Effector CD8-positive, alpha-beta T cell (primary cell): ENCODE data around the gene SUSD6.
"Not testable (repeated sequence)": the region's sequence is repeated elsewhere in the genome, so short reads cannot be mapped to it uniquely, and the experiment has no call there.

ENCODE experiments used
- DNase-seq: peaks from one replicate; lab custom pipeline; 2025; lab: John Stamatoyannopoulos, UW

Gene SUSD6

DNA sequence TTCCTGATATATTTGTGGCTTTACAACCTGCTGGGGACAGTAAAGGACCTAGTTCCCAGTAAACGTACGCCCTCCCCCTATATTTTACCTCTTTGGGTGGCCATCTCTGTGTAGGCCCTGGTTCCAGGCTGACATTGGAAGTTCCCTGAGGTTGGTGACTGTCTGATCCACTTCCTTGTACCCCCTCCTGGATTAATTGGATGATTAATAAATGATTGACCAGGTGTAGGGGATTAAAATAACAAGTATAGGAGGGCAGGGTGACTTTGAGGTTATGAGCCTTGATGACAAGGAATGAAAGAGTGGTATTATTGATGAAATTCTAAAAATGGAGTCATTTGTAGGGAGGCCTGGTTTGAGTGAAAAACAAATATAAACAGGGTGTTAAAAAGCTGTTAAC, 9.6 kb downstream of the SUSD6 start:
- no peak for DNase-seq

DNA sequence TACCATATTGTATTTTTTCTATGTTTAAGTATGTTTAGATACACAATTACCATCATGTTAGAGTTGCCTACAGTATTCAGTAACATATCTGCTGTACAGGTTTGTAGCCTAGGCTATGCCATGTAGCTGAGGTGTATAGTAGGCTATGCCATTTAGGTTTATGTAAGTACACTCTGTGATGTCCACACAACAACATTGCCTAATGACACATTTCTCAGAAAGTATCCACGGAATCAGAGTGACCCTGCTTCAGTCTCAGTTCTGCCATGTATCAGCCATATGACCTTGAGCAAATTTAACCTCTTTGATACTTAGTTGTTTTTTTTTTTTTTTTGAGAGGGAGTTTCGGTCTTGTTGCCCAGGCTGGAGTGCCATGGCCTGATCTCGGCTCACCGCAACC, 12.7 kb downstream of the SUSD6 start:
- DNase-seq: no peak

DNA sequence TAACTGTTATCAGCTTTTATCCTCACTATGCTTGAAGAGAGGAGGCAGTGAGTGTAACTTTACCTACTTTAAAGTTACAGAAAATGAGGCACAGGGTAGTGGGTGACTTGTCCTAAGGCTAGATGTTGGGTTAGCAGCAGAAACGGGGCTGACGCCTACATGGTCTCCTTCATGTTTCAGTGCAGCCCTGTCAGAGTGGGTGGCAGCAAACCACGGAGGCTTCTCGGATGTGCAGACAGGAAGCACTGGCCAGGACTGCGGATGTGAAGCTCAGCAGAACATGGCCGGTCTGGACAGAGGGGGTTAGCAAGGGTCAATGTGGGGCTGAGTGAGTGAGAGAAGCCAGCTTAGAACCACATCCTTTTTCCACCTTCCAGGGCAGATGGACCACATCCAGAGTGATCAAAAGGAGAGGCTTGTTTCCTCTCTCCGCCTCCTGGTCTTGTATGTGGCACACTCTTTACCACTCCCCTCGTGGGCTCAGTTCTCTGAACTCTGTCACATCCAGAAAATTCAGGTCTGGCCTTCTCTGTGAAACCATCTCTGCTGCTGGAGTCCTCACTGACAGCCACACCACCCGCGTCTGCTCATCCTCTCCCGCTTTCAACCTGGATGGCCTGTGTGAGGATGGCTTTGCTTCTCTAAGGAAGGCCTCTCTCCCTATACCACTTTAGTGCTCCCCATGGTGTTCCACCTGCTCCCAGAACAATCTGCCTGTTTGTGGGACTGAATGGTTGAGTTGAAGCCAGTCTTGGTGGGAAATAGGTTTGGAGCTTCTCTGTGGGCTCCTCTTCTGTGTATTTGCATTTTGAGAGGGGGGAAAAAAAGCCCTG, 14.1 kb downstream of the SUSD6 start:
- DNase-seq: peak; percentile 30

DNA sequence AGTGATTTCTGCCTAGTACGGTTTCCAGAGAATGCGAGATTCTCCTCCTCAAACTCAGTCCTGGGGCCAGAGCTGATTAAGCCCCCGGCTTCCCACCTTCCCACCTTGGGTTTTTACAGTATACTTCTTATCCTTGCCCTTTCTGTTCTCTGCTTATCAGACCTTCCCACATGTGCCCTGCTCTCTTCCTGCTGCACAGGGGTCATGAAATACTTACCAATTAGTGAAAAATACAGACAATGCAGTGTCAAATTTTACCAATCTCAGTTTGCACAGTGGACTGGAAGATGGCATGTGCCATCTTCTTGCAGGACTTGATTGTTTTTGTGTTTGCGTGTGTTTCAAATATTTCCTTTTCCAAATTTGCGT, 14.7 kb downstream of the SUSD6 start:
- DNase-seq: no peak

DNA sequence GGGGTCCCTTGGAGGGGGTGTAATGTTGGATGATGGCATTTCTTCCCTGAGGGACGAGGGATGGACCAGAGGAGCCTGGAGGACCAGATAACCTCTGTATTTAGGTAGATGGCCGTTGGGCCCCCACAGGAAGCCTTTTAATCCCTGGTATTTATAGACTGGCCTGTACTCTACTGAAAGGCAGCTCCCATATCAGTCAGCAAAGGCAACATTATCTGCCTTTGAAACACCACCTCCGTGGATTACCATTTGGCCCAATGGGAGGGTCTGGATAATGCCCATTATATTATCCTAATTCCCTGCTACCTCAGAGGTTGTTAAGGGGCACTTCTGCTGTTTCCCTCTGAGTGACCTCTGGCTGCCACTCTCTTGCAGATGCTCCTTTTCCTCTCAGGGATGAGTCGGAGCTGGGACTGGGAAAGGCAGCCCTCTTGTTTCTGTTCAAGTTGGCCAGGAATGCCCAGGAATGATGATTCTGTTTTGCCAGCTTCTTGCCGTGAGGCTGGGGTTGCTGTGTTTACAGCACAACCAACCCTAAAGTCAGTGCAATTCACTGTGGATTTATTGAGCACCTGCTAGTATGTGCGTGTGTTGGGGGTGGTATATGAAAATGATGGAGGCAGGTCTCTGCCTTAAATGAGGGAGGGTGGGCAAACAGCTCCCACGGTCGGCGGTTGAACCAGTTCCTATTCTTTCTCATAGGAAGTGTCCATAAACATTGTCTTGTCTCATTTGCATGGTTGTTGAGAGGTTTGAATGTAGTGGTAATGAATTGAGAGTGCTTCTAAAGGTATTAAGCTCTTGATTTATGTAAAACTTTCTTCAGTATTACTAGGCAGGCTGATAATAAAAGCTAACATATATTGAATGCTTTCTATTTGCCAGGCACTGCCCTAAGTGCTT, 18.1 kb downstream of the SUSD6 start:
- DNase-seq: no peak

DNA sequence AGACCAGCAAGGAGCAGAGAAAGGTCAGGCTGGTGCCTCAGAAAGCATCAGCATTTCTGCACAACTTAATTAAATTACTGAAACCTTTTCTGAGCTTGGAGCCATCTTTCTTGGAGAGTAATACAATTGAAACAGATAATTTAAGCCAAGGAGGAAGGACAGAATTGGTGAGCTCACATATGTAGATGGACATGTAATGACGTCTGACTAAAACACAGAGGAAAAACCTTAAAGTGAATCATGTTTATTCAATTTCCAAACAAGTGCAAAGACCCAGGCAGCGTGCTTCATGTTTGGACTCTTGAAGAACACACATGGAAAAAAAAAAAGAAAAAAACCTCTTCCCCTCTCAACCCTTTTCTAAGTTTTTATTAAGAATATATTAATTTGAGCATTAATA, 19.0 kb downstream of the SUSD6 start:
- DNase-seq: no peak

DNA sequence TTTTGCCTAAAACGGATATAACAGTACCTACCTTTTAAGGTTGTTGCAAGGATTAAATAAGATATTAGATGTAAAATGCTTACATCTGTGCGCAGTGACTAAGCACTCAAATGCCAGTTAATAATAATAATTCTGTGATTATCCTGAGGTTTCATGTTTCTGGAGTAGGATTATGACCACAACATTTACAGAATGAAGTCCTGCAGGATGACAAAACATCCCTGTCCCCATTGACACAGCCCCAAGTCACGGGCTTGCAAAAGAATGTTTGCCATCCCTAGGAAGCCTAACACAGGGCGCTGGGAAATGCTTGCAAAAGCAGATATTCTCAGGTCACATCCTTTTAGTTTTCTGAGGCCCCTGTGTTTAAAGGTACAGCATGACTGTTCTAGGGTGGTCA, 20.1 kb downstream of the SUSD6 start:
- no peak for DNase-seq

DNA sequence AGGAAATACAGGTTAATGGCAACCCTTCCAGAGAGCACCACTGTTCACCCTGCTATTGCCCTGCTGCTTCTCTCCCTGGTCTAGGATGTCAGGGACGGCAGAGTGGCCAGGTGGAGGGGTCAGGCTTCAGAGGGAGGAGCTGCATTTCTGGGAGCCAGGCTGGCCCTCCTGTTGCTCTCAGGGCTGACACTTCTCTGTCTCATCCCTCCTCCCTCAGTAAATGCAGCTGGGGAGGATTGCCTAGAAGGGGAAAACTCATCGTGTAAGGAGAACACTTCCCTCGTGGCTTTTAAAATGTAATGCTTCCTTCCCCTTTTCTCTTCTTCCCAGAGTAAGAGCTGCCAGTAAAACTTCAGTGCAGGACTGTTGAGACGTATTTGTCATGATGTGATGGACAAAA, 20.8 kb downstream of the SUSD6 start:
- DNase-seq: no peak

DNA sequence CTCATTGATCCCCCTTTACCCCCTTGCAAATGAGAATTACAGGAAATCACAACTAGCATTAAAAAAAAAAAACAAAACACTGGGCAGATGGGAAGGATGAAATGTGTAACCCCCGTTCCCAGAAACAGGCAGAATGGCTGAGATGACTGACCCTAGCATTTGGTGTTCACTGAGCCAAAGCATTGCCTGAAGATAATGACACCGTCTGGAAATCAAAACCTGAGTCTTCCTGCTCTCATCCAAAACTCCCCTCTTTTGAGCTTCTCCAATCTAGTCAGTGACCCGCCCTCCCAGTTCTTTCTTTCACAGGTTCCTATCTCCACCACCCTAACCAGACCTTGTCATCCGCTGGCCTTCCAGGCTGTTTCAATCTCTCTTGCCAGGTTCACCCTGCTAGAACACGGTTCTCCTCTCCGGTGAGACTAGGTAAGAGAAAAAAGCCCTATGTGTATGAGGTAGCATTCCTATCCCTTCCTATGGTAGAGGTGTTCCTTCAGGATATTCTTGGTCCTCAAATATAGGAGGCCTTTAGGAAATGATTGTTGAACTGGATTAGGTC, 21.3 kb downstream of the SUSD6 start:
- DNase-seq: no peak

DNA sequence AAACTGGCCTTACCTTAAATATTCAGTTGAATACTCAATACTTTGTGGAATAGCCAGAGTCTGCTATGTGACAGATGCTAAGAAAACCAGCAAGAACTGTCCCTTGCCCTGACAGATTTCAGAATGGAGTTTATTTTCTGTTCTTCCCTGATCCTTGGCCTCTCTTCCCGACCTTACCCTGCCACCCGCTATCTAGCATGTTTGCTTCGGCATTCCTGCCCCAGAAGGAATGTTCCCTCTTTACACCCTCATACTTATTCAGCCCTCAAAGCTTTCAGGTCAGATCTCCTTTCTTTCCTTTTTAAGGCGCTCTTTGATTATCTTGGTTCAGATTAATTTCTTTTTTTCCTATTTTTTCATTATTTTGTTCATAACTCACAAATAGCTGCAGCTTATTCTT, 21.8 kb downstream of the SUSD6 start:
- DNase-seq: no peak

DNA sequence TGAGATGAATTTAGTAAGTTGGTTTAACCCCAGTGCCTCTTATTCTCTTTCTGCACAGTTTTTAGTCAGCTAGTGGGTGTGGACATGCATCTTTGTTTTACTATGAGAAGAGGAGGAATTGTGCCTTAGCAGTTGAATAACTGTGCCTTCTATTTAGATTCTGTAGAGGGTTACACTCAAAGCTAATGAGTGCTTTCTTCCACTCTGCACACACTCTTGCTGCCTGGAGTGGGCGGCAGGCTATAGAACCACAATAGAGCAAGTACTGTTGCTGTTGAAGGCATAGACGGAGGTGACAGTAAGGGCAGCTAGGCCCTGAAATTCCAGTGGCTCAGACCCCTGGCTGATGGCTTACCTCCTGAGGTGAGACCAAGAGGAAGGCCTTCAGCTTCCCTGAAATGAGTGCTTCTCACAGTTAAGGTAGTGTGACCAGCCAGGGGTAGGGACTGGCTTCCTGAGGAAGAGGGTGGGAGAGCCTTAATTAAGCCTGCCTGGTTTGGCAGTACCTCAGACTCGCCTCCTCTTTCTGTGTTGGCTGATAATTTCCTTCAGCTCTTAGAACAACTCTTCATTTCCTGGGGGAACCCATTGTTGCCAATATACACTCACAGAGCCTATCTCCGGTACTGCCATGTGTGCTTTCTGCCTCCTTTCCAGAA, 24.7 kb downstream of the SUSD6 start:
- DNase-seq: no peak

DNA sequence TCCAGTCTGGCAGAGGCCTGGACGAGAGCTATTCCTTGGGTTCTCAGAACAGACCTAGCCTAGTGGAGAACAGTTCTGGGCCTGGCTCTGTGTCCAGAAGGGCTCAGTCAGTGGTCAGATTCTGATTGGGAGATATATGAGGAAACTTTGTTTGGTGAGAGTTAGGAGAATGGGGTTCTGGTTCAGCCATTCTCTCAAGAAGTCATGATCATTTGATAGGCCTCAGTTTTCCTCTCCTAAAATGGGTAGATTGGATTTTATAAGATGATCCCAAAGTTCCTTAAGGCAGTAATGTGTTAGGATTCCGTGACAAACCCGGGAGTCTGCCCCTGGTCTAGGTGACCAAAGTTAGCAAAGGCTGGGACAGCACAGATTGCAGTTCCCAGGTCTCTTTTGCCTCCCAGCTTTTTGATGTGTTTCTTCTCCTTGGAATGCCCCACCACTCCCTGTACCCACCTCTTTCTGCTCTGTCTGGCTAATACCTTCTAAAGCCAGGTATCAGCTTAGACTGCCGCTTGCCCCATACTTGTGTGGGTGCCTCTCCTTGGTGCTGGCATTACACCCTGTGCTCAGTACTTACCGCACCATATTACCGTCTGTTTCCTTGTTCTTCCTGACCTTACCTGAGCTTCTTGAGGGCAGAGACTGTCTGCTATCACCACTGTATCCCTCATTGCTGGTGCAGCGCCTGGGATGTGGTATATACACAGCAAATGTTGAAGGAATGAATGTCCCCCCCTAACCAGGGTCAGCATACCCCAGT, 25.5 kb downstream of the SUSD6 start:
- no peak for DNase-seq

DNA sequence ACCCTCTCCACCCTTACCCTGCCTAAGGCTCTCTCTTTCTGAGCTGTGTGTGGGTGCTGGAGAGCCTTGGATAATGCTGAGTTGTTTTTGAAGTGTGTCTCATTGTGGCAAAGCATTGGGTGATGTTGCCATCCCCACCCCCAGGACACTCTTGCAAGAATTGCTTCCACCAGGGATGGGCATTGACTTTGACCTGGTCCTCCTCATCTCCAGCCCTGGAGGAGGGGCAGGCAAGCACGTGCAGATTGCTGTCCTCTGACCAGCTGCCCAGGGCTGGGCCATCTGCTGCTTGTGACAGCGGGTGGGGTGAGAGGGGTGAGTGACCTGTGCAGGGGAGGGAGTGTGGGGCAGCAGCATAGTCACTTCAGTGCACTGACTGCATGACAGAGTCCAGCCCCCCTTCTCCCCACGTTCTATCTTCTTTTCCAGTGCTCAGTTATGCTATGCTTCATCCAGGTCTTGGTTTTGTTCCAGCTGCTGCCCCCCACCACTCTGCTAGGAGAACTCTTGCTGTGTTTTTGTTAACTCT, 26.2 kb downstream of the SUSD6 start:
- DNase-seq: no peak

DNA sequence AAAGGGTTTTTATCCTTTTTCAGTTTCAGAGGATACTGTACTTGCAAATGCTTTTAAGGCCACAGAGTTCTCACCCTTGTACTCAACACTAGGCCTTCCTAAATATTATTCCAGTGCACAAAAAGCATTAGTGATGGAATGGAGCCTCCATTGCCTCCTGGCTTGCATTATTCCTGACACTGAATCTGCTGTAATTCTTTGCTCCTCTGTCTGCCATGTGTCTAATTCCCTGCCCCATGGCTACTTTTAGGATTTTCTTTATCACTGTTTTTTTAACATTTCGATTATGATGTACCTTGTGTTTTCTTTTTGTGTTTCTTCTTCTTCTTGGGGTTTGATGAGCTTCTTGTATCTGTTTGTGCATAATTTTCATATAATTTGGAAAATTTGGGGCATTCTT, 29.5 kb downstream of the SUSD6 start:
- DNase-seq: no peak

DNA sequence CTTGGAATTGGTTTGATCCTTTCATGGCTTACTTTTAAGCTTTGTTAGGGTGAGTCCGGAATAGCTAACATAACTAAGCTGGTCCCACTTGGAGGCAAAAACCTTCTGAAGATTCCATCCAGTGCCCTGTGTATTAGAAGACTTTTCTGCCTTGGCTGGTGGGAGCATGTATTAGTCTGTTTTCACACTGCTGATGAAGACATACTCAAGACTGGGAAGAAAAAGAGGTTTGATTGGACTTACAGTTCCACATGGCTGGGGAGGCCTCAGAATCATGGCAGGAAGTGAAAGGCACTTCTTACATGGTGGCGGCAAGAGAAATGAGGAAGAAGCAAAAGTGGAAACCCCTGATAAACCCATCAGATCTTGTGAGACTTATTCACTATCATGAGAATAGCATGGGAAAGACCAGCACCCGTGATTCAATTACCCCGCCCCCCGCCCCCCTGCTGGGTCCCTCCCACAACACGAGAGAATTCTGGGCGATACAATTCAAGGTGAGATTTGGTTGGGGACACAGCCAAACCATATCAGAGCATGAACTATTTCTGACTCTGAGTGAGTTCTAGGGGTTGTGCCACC, 30.9 kb downstream of the SUSD6 start:
- DNase-seq: not testable (repeated sequence)

DNA sequence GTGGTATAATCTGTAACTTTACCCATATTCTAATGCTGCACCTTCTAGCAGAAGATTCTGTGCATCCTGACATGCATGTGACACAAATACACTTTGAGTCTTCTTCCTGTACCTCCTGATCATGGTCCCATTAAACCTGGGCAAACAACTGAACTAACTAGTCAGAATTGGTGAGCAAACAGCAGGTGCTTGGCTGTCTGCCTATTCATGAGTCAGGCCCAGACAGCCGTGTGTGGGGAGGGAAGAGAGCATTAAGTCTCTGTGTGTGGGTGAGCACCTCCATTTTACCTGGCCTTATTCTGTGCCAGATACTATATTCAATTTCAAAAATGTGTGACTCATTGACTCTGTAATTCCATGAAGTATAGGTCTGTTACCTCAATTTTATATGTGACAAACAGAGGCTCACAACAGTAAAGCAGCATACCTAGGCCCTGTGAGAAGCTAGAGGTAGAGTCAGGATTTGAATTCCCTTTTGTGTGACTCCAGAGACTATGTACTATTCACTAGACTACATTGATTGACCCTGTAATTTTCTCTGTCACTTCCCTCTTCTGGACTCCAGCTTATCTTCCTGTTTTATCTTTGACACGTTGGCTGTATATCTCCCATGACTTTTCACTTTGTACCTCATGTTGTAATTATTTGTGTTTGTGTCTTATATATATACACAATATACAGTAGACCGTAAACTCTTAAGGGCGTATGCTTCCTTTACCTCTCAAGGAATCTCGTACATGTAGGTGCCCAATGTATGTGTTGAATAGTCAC, 32.2 kb downstream of the SUSD6 start:
- no peak for DNase-seq

DNA sequence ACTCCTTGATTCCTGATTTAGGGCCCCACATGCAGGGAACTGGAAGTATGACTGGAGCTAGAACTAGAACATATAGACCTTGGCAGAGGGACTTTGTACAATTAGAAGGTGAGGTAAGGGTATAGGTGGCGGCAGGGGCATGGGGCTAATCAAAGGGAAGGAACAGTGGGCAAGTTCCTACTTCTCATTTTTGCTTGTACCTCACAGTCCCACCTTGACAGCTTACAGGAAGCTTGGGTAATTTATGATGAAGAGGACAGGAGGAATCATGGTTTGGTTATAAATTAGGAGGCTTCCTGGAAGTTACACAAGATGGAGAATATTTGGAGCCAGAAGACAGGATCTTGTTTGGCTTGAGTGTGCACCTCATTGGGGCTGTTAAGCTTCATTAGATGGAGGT, 33.4 kb downstream of the SUSD6 start:
- DNase-seq: no peak

DNA sequence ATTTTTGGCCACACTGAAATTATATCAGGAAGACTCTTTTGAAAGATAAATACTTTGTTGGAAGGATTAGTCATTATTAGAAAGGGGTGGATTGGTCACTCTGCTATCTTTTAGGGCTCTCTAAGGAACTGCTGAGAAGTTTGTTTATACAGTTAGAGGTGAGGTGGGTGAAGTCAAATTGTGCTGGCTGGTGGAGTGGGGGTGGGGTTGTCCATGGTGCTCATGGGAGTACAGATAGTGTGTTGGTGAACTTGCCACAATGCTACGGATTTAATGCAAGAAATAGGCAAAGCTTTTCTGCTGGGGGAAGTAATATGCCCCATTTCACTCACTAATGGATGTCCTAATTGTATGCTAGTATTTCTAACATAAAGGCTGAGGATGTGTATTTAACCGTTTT, 35.8 kb downstream of the SUSD6 start:
- no peak for DNase-seq

DNA sequence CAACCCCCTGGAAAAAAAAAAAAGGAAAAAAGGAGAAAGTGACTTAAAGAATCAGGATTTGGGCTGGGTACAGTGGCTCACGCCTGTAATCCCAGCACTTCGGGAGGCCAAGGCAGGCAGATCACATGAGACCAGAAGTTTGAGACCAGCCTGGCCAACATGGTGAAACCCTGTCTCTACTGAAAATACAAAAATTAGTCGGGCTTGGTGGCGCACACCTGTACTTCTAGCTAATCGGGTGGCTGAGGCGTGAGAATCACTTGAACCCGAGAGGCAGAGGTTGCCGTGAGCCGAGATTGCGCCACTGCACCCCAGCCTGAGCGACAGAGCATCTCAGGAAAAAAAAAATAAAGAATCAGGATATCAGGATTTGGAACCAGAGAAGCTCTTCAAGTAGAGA, 36.2 kb downstream of the SUSD6 start:
- DNase-seq: not testable (repeated sequence)
